Measurements from ENCODE around the gene CACNA2D3. TPM values are rescaled to one million over a fixed set of nuclear protein-coding genes. Genes with fewer than 3 reads are reported as not detected.

The CACNA2D3 gene
- total RNA-seq, 4 donors from 2014 or later: 0.83 to 5.0 (median 2.5) TPM

DNA sequence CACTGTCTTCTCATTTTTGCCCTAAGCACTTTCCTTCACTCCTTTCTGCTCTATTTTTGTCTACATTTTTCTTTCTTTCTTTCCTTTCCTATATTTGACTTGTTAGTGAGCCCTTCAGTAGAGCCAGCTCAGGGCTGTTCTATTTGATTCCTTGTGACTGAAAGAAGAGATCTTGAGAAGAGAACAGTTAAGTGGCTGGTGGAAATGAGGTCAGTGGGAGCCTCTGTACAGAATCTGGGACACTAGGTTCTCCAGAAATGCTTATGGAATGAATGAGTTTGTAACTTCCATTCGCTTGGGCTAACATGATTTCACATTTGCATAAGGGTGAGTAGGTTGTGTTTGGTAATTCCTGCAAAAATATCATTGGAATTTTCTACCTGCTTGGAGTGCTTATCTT lies 45.6 kb downstream of the CACNA2D3 start:
- Histone ChIP-seq H3K4me1 (no peaks in the 10 kb centered on the region), H3K36me3 (no peaks in the 10 kb centered on the region), H3K9me3 (no peaks in the 10 kb centered on the region), H3K4me3 (no peak overlapping the region), H3K27me3 (no peaks in the 10 kb centered on the region), H3K27ac (no peak overlapping the region)
- DNase-seq: no peak
- intact Hi-C loops (cut with DNase I; ENCODE audit: low total_unique reads): no loop called here
- no peak for TF ChIP-seq POLR2A (IDR thresholded peaks at IDR 0.05)
- TF ChIP-seq, protein P1, sequence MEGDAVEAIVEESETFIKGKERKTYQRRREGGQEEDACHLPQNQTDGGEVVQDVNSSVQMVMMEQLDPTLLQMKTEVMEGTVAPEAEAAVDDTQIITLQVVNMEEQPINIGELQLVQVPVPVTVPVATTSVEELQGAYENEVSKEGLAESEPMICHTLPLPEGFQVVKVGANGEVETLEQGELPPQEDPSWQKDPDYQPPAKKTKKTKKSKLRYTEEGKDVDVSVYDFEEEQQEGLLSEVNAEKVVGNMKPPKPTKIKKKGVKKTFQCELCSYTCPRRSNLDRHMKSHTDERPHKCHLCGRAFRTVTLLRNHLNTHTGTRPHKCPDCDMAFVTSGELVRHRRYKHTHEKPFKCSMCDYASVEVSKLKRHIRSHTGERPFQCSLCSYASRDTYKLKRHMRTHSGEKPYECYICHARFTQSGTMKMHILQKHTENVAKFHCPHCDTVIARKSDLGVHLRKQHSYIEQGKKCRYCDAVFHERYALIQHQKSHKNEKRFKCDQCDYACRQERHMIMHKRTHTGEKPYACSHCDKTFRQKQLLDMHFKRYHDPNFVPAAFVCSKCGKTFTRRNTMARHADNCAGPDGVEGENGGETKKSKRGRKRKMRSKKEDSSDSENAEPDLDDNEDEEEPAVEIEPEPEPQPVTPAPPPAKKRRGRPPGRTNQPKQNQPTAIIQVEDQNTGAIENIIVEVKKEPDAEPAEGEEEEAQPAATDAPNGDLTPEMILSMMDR (IDR thresholded peaks at IDR 0.05): no peak

DNA sequence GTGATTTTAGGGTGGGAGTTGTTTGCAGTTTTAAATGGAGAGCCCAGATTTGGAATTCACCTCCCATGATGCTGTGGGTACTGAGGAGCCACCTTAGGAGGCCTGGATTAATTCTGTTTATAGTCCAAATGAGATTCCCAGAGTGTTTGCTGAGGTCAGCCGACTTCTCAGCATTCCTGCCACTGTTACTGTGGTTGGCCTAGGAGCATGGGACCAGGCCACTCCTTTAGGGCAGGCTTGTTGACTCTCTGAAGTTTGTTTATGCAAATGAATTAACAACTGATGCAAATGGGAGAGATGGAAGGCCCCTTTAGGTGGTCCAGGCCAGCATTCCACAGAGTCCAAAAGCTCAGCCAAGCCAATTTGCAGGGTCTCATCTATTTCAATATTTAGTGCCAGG lies 46.1 kb downstream of the CACNA2D3 start:
- Histone ChIP-seq H3K4me3 (no peak overlapping the region), H3K4me1 (no peaks in the 10 kb centered on the region), H3K27me3 (no peaks in the 10 kb centered on the region), H3K9me3 (no peaks in the 10 kb centered on the region), H3K36me3 (no peaks in the 10 kb centered on the region), H3K27ac (no peak overlapping the region)
- TF ChIP-seq, protein P1 (IDR thresholded peaks at IDR 0.05): no peak
- TF ChIP-seq POLR2A (IDR thresholded peaks at IDR 0.05): no peak
- DNase-seq: no peak
- intact Hi-C loops (cut with DNase I; ENCODE audit: low total_unique reads): no loop called here

DNA sequence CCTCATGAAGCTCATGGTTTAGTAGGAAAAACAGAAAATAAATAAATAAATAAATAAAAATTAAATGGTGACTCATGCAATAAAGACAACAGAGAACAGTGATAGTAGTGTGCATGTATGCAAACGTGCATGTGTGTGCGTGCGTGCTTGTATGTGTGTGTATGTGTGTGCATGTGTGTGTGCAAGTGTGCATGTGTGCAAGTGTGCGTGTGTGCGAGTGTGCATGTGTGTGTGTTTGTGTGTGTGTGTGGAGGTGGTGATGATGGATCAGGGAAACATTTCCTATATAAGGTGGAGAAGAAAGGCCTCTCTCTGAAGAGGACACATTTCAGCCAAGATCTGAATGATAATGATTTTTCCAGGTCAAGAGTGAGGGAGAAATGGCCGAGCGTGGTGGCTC lies 47.2 kb downstream of the CACNA2D3 start:
- intact Hi-C loops (cut with DNase I; ENCODE audit: low total_unique reads): no loop called here
- TF ChIP-seq, protein P1 (IDR thresholded peaks at IDR 0.05): no peak
- TF ChIP-seq POLR2A (IDR thresholded peaks at IDR 0.05): no peak

DNA sequence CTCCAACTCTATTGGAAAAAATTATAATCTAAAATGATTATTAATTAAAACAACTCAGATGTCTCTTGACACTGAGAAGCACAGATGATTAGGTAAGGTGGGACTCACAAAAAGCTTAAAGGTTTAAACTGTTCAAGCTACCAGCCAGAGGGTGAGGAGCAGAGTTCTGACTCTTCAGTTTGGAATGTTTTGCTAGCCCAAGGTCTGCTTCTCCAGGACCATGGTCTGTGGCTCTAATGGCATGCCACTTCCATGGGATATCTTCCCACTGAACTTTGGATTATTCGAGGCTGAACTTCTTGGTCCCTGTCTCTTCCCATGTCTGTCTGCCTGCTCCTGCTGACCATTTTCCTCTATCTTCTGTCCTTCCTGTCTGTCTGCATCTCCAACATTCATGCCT lies 49.2 kb downstream of the CACNA2D3 start:
- no peaks in the 10 kb centered on the region for H3K4me1 ChIP-seq
- no peak for TF ChIP-seq POLR2A (IDR thresholded peaks at IDR 0.05)
- TF ChIP-seq, protein P1 (IDR thresholded peaks at IDR 0.05): no peak
- no peaks in the 10 kb centered on the region for H3K9me3 ChIP-seq

More for the DNA sequence above, 47.2 kb downstream of the CACNA2D3 start:
- Histone ChIP-seq H3K27ac (no peak overlapping the region), H3K4me3 (no peak overlapping the region), H3K9me3 (no peaks in the 10 kb centered on the region), H3K27me3 (no peaks in the 10 kb centered on the region), H3K36me3 (no peaks in the 10 kb centered on the region), H3K4me1 (no peaks in the 10 kb centered on the region)
- DNase-seq: no peak

DNA sequence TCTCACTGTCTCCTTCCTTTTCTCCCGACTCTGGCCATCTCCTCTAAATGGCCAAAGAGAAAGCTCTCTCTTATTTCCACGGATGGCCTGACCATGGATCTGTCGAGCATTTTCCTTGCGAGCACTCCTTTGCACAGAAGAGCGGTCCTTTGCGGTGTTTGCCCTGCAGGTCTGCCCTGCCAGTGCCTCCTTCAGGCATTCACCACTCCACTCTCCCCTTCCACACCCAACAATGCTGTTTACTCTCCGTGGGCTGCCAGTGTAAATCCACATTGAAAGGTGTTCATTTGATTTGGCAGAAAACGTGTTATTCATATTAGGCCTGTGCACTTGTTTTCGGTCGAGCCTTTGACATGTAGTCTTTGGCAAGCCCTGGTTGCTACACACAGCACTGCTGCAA lies 49.6 kb downstream of the CACNA2D3 start:
- no peak overlapping the region for H3K4me3 ChIP-seq
- no peaks in the 10 kb centered on the region for H3K4me1 ChIP-seq
- no peak for DNase-seq
- TF ChIP-seq, protein P1 (IDR thresholded peaks at IDR 0.05): no peak
- TF ChIP-seq POLR2A (IDR thresholded peaks at IDR 0.05): no peak
- no peak overlapping the region for H3K27ac ChIP-seq
- no peaks in the 10 kb centered on the region for H3K27me3 ChIP-seq
- H3K9me3 ChIP-seq: no peaks in the 10 kb centered on the region
- intact Hi-C loops (cut with DNase I; ENCODE audit: low total_unique reads): no loop called here
- H3K36me3 ChIP-seq: no peaks in the 10 kb centered on the region

More for the DNA sequence above, 49.2 kb downstream of the CACNA2D3 start:
- no peak overlapping the region for H3K4me3 ChIP-seq
- H3K36me3 ChIP-seq: no peaks in the 10 kb centered on the region
- intact Hi-C loops (cut with DNase I; ENCODE audit: low total_unique reads): no loop called here
- DNase-seq: no peak
- H3K27me3 ChIP-seq: no peaks in the 10 kb centered on the region
- H3K27ac ChIP-seq: no peak overlapping the region

Measured in uterus (tissue), 4 donors.